H9 (cell line): ENCODE results near the gene SUGP1. TPM values are rescaled to one million over a fixed set of nuclear protein-coding genes. Genes with fewer than 3 reads are reported as not detected.

Source experiments
- DNase-seq: peaks from one replicate; pipeline ENCODE4 v3.0.0-alpha.2; 2017
- H2AFZ ChIP-seq: one replicate; pipeline ENCODE4 v1.6.1; 2013; ENCODE audit warnings: mild to moderate bottlenecking, low read length, control low read depth, moderate library complexity
- H2AK5ac ChIP-seq: 2 replicates; pipeline ENCODE4 v1.6.1; 2013; ENCODE audit warnings: low read length, control low read depth, mixed read lengths; ENCODE audit not compliant: insufficient read length
- H2BK120ac ChIP-seq: one replicate; pipeline ENCODE4 v1.6.1; 2013; ENCODE audit warnings: low read depth, mild to moderate bottlenecking, low read length, control low read depth, inconsistent platforms; ENCODE audit not compliant: poor library complexity, severe bottlenecking
- H2BK12ac ChIP-seq: 2 replicates; pipeline ENCODE4 v1.6.1; 2013; ENCODE audit warnings: low read length, control low read depth, mixed read lengths, low read depth; ENCODE audit not compliant: insufficient read length
- H2BK15ac ChIP-seq: 2 replicates; pipeline ENCODE4 v1.6.1; 2013; ENCODE audit warnings: low read depth, low read length, control low read depth
- H2BK20ac ChIP-seq: one replicate; pipeline ENCODE4 v1.6.1; 2013; ENCODE audit warnings: low read depth, mild to moderate bottlenecking, low read length, control low read depth, inconsistent platforms; ENCODE audit not compliant: poor library complexity, severe bottlenecking
- H2BK5ac ChIP-seq: 2 replicates; pipeline ENCODE4 v1.6.1; 2013; ENCODE audit warnings: low read length, control low read depth, mixed read lengths; ENCODE audit not compliant: insufficient read length
- H3K14ac ChIP-seq: 2 replicates; pipeline ENCODE4 v1.6.1; 2013; ENCODE audit warnings: low read length, control low read depth; ENCODE audit not compliant: insufficient read depth
- H3K18ac ChIP-seq: 2 replicates; pipeline ENCODE4 v1.6.1; 2013; ENCODE audit warnings: low read depth, mild to moderate bottlenecking, mixed read lengths, low read length, control low read depth; ENCODE audit not compliant: insufficient read length
- H3K23ac ChIP-seq: 2 replicates; pipeline ENCODE4 v1.6.1; 2013; ENCODE audit warnings: low read length, control low read depth, mixed read lengths, low read depth; ENCODE audit not compliant: insufficient read length
- H3K23me2 ChIP-seq: 2 replicates; pipeline ENCODE4 v1.6.1; 2013; ENCODE audit warnings: low read depth, mild to moderate bottlenecking, mixed read lengths, low read length, control low read depth; ENCODE audit not compliant: insufficient read length, poor library complexity, severe bottlenecking
- H3K27ac ChIP-seq: 2 replicates; pipeline ENCODE4 v1.5.1; 2013; ENCODE audit warnings: low read length, control low read depth, mixed read lengths, low read depth; ENCODE audit not compliant: insufficient read length
- H3K27me3 ChIP-seq: 2 replicates; pipeline ENCODE4 v1.6.1; 2013; ENCODE audit warnings: low read length, control low read depth, inconsistent platforms; ENCODE audit not compliant: insufficient read depth
- H3K4ac ChIP-seq: 2 replicates; pipeline ENCODE4 v1.6.1; 2013; ENCODE audit warnings: low read depth, mild to moderate bottlenecking, control low read depth, inconsistent platforms, low read length, moderate library complexity
- H3K4me1 ChIP-seq: 2 replicates; pipeline ENCODE4 v1.6.1; 2013; ENCODE audit warnings: low read length, control low read depth, inconsistent platforms; ENCODE audit not compliant: insufficient read depth
- H3K4me2 ChIP-seq: 2 replicates; pipeline ENCODE4 v1.6.1; 2013; ENCODE audit warnings: low read length, control low read depth, mixed read lengths; ENCODE audit not compliant: insufficient read length, insufficient read depth
- H3K56ac ChIP-seq: 2 replicates; pipeline ENCODE4 v1.6.1; 2013; ENCODE audit warnings: low read depth, mild to moderate bottlenecking, mixed read lengths, low read length, control low read depth; ENCODE audit not compliant: insufficient read length
- H3K79me1 ChIP-seq: 2 replicates; pipeline ENCODE4 v1.6.1; 2013; ENCODE audit warnings: low read depth, mild to moderate bottlenecking, moderate library complexity, low read length, control low read depth, inconsistent platforms; ENCODE audit not compliant: insufficient read depth, poor library complexity, severe bottlenecking
- H3K79me2 ChIP-seq: 2 replicates; pipeline ENCODE4 v1.6.1; 2013; ENCODE audit warnings: low read length, control low read depth, inconsistent platforms; ENCODE audit not compliant: insufficient read depth
- H3K9ac ChIP-seq: 2 replicates; pipeline ENCODE4 v1.6.1; 2013; ENCODE audit warnings: low read length, control low read depth, mixed read lengths; ENCODE audit not compliant: insufficient read length; ENCODE audit errors: extremely low read depth
- H3K9me3 ChIP-seq: one replicate; pipeline ENCODE4 v1.6.1; 2013; ENCODE audit warnings: low read depth, low read length, inconsistent platforms; ENCODE audit not compliant: control insufficient read depth
- H3T11ph ChIP-seq: one replicate; pipeline ENCODE4 v1.6.1; 2013; ENCODE audit warnings: mild to moderate bottlenecking, low read length, control low read depth, inconsistent platforms
- H4K20me1 ChIP-seq: one replicate; pipeline ENCODE4 v1.6.1; 2013; ENCODE audit not compliant: control insufficient read depth, insufficient read length, insufficient read depth
- H4K5ac ChIP-seq: 2 replicates; pipeline ENCODE4 v1.6.1; 2013; ENCODE audit warnings: low read depth, mild to moderate bottlenecking, mixed read lengths, low read length, control low read depth; ENCODE audit not compliant: insufficient read length
- H4K8ac ChIP-seq: replicated peaks from 2 replicates; pipeline ENCODE4 v1.6.1; 2013; ENCODE audit warnings: low read length, control low read depth, mixed read lengths, low read depth; ENCODE audit not compliant: insufficient read length
- H4K91ac ChIP-seq: 2 replicates; pipeline ENCODE4 v1.6.1; 2013; ENCODE audit warnings: low read depth, mild to moderate bottlenecking, moderate library complexity, mixed read lengths, low read length, control low read depth; ENCODE audit not compliant: insufficient read length
- H3K27ac Mint-ChIP-seq, 3 experiments: 2 replicates in 2 of 3; 3 replicates in 1 of 3; pipeline ENCODE4 v1.8.0; 2020 to 2021; ENCODE audit warnings: mixed read lengths in 3 of 3, mild to moderate bottlenecking in 1 of 3, moderate library complexity in 1 of 3
- H3K27me3 Mint-ChIP-seq: 2 replicates; pipeline ENCODE4 v1.8.0; 2021; ENCODE audit warnings: low read depth, mild to moderate bottlenecking, moderate library complexity, mixed read lengths
- H3K36me3 Mint-ChIP-seq, 3 experiments: 2 replicates in 2 of 3; 3 replicates in 1 of 3; pipeline ENCODE4 v1.8.0; 2020 to 2021; ENCODE audit warnings: low read depth in 3 of 3, mixed read lengths in 3 of 3; ENCODE audit not compliant: insufficient read depth in 1 of 3
- H3K4me1 Mint-ChIP-seq, 2 experiments: 2 replicates each; pipeline ENCODE4 v1.8.0; 2020; ENCODE audit warnings: mixed read lengths in 2 of 2
- H3K4me3 Mint-ChIP-seq, 2 experiments: 2 replicates in 1 of 2; 3 replicates in 1 of 2; pipeline ENCODE4 v1.8.0; 2020 to 2021; ENCODE audit warnings: mild to moderate bottlenecking in 2 of 2, mixed read lengths in 2 of 2, moderate library complexity in 1 of 2
- H3K9me3 Mint-ChIP-seq, 2 experiments: 2 replicates in 1 of 2; 3 replicates in 1 of 2; pipeline ENCODE4 v1.8.0; 2020; ENCODE audit warnings: mild to moderate bottlenecking in 2 of 2, mixed read lengths in 2 of 2, moderate library complexity in 1 of 2
- CTCF ChIP-seq: fragments of 200-600 bp; sonication (generic); conservative IDR thresholded peaks from 3 replicates; pipeline ENCODE4 v1.8.0; 2021; ENCODE audit warnings: antibody characterized with exemption, mild to moderate bottlenecking
- whole genome bisulfite sequencing: extraction: QIAGEN DNeasy Blood & Tissue Kit; methylation state at CpG from one replicate; pipeline ENCODE4 v1.1.7; 2013; ENCODE audit warnings: missing lambda C conversion rate, low lambda C conversion rate, mixed read lengths; ENCODE audit not compliant: insufficient read length; ENCODE audit errors: extremely low coverage; 5-methylcytosine and 5-hydroxymethylcytosine counted together
- total RNA-seq: library from RNA; stranded (reverse); gene quantifications from 2 replicates; pipeline ENCODE4 v1.2.1, GENCODE V29; 2021

SUGP1 gene
- total RNA-seq, 1 experiment from 2014 or later, result 103 TPM

DNA sequence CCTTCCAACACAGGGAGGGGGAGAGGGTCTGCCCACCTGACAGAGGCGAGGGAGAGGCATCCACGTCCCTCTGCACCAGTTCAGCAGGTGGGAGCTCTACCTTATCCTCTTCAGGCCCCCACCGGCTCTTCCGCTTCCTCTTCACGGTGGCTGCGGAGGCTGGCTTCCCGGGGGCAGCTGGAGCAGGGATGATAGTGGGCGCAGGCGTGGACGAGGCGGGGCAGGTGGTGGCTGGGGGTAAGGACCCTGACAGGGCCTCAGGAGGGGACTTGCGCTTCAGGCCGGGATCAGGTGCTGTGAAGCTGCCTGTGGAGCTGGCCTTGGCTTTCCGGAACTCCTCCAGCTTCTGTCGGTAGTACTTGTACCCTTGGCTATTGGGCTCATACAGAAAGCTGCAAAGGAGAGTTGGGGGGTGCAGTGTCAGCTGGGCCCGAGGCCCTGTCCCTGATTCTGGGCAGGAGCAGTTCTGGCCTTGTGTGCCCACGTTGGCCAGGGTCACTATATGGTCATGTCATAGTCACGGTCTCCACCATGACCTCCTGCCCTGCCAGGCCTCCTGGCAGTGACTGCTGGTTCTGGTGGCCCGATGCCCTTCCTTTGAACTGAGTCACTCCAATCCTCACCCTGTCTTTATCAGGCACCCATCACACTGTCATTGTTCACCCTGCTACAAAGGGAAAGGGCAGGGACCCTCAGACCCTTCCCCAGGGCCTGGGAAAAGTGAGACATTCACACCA lies 23.2 kb downstream of the SUGP1 start:
- Mint-ChIP-seq H3K27ac (peak overlapping the region in 1 of 3 experiments; percentile 55; a peak in 1 of 7 replicates), H3K27me3 (no peaks in the 10 kb centered on the region), H3K36me3 (peaks cover 35 to 73% (median 58%) of the 10 kb centered on the region in 3 experiments), H3K4me3 (no peak overlapping the region), H3K9me3 (no peaks in the 10 kb centered on the region; a peak in 1 of 5 replicates), H3K4me1 (no peaks in the 10 kb centered on the region)
- H3K79me2 ChIP-seq, result no peaks in the 10 kb centered on the region
- no peaks in the 10 kb centered on the region for H3K23me2 ChIP-seq
- no peak overlapping the region for H2BK5ac ChIP-seq
- H3K9ac ChIP-seq, result no peak overlapping the region
- H2AK5ac ChIP-seq, result no peak overlapping the region
- no CpG with 5 or more reads among the region's 19 CpGs for WGBS
- H4K8ac ChIP-seq, result no peak overlapping the region
- H3K4me1 ChIP-seq, result no peaks in the 10 kb centered on the region
- no peaks in the 10 kb centered on the region for H4K20me1 ChIP-seq
- no peak overlapping the region for H3K18ac ChIP-seq
- no peak overlapping the region for H4K91ac ChIP-seq
- no peak overlapping the region for H2BK15ac ChIP-seq
- H2BK12ac ChIP-seq, result no peak overlapping the region
- TF ChIP-seq CTCF, result no peak
- no peaks in the 10 kb centered on the region for H3K79me1 ChIP-seq
- no peak overlapping the region for H3K23ac ChIP-seq
- no peaks in the 10 kb centered on the region for H3K27me3 ChIP-seq
- DNase-seq, result no peak
- no peak overlapping the region for H2BK20ac ChIP-seq
- no peaks in the 10 kb centered on the region for H3K9me3 ChIP-seq
- no peak overlapping the region for H3T11ph ChIP-seq
- no peak overlapping the region for H3K14ac ChIP-seq
- no peak overlapping the region for H3K56ac ChIP-seq
- no peak overlapping the region for H3K4me2 ChIP-seq
- H4K5ac ChIP-seq, result no peak overlapping the region
- no peak overlapping the region for H3K4ac ChIP-seq
- H2AFZ ChIP-seq, result no peak overlapping the region
- H2BK120ac ChIP-seq, result no peak overlapping the region
- no peak overlapping the region for H3K27ac ChIP-seq
